CD8-positive, alpha-beta memory T cell (primary cell): ENCODE data around the gene NDUFAB1. TPM values are rescaled to one million over a fixed set of nuclear protein-coding genes. Genes with fewer than 3 reads are reported as not detected.
"Not testable (repeated sequence)": the region's sequence is repeated elsewhere in the genome, so short reads cannot be mapped to it uniquely, and the experiment has no call there.

Experiments used
- CTCF ChIA-PET: fragments of 350-600 bp; sonication (Branson Sonifier 250); formaldehyde crosslinking; loops from one replicate; lab custom pipeline; 2021; ENCODE audit warnings: antibody characterized with exemption; lab: Charles Lee
- POLR2A ChIA-PET: fragments of 350-600 bp; sonication (Branson Sonifier 250); formaldehyde crosslinking; loops from one replicate; lab custom pipeline; 2021; ENCODE audit warnings: antibody characterized with exemption; lab: Charles Lee
- DNase-seq, 5 donors: peaks; one replicate each; pipeline versions ENCODE4 v3.0.0 to v3.0.0-alpha.2; 2020 to 2022; ENCODE audit warnings: mixed read lengths in 1 of 5
- H3K27ac ChIP-seq: one replicate; pipeline ENCODE4 v1.7.0; 2013; ENCODE audit warnings: low read depth, mild to moderate bottlenecking, low read length, moderate library complexity
- H3K27me3 ChIP-seq: 2 replicates; pipeline ENCODE4 v1.7.0; 2013; ENCODE audit warnings: low read length, mild to moderate bottlenecking; ENCODE audit not compliant: insufficient read depth, poor library complexity, severe bottlenecking
- H3K36me3 ChIP-seq: 2 replicates; pipeline ENCODE4 v1.7.0; 2013; ENCODE audit warnings: mild to moderate bottlenecking, low read length, moderate library complexity; ENCODE audit not compliant: insufficient read depth
- H3K4me1 ChIP-seq: 2 replicates; pipeline ENCODE4 v1.7.0; 2013; ENCODE audit warnings: mild to moderate bottlenecking, low read length, moderate library complexity; ENCODE audit not compliant: insufficient read depth
- H3K4me3 ChIP-seq: 2 replicates; pipeline ENCODE4 v1.7.0; 2013; ENCODE audit warnings: mild to moderate bottlenecking, low read length
- H3K9me3 ChIP-seq: 2 replicates; pipeline ENCODE4 v1.7.0; 2013; ENCODE audit warnings: mild to moderate bottlenecking, low read length
- H3K27ac Mint-ChIP-seq, 8 donors: one replicate each; pipeline ENCODE4 v1.8.0; 2020 to 2021; ENCODE audit warnings: mixed read lengths in 8 of 8, mild to moderate bottlenecking in 6 of 8, inconsistent platforms in 3 of 8, moderate library complexity in 3 of 8
- H3K27me3 Mint-ChIP-seq, 2 donors: one replicate each; pipeline ENCODE4 v1.8.0; 2020 to 2021; ENCODE audit warnings: mixed read lengths in 2 of 2, mild to moderate bottlenecking in 1 of 2, moderate library complexity in 1 of 2
- H3K36me3 Mint-ChIP-seq, 3 donors: one replicate each; pipeline ENCODE4 v1.8.0; 2020 to 2021; ENCODE audit warnings: mixed read lengths in 3 of 3, inconsistent platforms in 1 of 3, mild to moderate bottlenecking in 1 of 3
- H3K4me1 Mint-ChIP-seq, 3 donors: one replicate each; pipeline ENCODE4 v1.8.0; 2020 to 2021; ENCODE audit warnings: mixed read lengths in 3 of 3, inconsistent platforms in 1 of 3, mild to moderate bottlenecking in 1 of 3
- H3K4me3 Mint-ChIP-seq, 7 donors: one replicate each; pipeline ENCODE4 v1.8.0; 2020 to 2021; ENCODE audit warnings: mixed read lengths in 7 of 7, mild to moderate bottlenecking in 6 of 7, moderate library complexity in 4 of 7, inconsistent platforms in 2 of 7
- H3K9me3 Mint-ChIP-seq, 5 donors: one replicate each; pipeline ENCODE4 v1.8.0; 2020 to 2022; ENCODE audit warnings: mixed read lengths in 5 of 5, mild to moderate bottlenecking in 3 of 5, moderate library complexity in 2 of 5, inconsistent platforms in 1 of 5
- polyA plus RNA-seq: library from polyadenylated mRNA; unstranded; fragments of 300-500 nt; fragmentation: Illumina TruSeq; gene quantifications from one replicate; pipeline ENCODE4 v1.2.3, GENCODE V29; 2021
- total RNA-seq, 2 experiments: library from RNA; stranded (reverse); gene quantifications; one replicate each; pipeline ENCODE4 v1.2.3, GENCODE V29; 2021

NDUFAB1 gene
- total and polyA plus RNA-seq, 3 experiments from 2014 or later, result 163 to 217 (median 167) TPM

- peak overlapping the region; percentile 92 for H3K27ac ChIP-seq
- H3K36me3 ChIP-seq, result peaks cover 22% of the 10 kb centered on the region
- Mint-ChIP-seq H3K36me3 (peaks cover 0 to 56% (median 4%) of the 10 kb centered on the region in 3 donors), H3K4me1 (peaks cover 30 to 54% (median 37%) of the 10 kb centered on the region in 3 donors), H3K27me3 (no peaks in the 10 kb centered on the region), H3K4me3 (peak overlapping the region; percentile 91 to 99 (median 94)), H3K9me3 (no peaks in the 10 kb centered on the region), H3K27ac (peak overlapping the region; percentile 37 to 99 (median 94))
- no peaks in the 10 kb centered on the region for H3K9me3 ChIP-seq
- POLR2A ChIA-PET, result interaction anchor here (0.6 to 1.4 kb wide), 4 partner anchors 39 to 1459 kb away, joined by 3 to 4 read pairs (median 4); no protein-coding TSS in a partner anchor
- DNase-seq, result peak in 2 of 5 donors; percentile 2 to 12
- H3K4me3 ChIP-seq, result peak overlapping the region; percentile 97
- H3K4me1 ChIP-seq, result peaks cover 26% of the 10 kb centered on the region
- H3K27me3 ChIP-seq, result no peaks in the 10 kb centered on the region
- CTCF ChIA-PET, result interaction anchor here (0.6 to 1.5 kb wide), 8 partner anchors 13 to 83 kb away, joined by 3 to 5 read pairs (median 3); partner anchors contain the start of genes DCTN5 and PALB2
Observed at GRCh38 chr16:23557779-23558702, 38.1 kb downstream of the NDUFAB1 start.

DNA sequence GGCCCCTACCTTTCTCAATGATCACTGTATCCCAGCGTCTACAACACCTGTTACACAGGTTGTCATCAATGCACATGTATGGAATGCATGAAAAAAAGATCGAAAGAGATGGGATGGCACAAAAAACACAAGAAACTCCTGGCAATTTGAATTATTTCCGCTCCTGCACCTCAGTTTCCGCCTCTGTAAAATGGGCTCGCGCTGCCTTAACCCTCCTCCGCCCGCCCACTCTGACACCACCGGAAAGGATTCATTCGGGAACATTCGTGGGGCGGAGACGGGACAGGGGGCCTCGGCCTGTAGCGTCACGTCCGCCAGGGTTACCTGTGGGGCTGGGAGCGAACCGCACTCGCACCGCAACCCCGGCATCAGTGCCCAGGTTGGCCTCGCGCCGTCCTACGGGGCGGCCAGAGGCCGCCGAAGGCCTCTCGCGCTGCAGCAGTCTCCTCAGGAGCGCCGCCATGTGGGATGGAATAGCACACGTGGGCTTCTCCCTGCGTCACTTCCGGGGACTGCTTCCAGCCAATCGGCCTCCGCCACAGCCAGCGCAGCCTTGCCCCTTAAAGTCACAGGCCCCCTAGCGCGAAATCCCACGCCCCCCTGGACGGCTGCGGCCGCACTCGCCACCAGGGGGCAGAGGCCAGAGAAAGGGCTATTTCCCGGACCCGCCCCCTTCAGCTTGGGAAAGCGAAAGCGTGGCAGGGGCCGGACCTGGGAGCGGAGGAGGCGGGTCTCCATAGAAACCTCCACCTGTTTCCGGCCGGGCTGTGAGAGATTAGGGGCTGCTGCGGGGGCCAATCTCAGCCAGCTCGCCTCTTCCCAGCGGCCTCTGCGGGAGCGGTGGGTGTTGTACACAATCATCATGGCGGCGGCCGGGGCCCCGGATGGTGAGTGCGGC, 39.0 kb downstream of the NDUFAB1 start, which contains the start of the genes EARS2 and UBFD1:
EARS2 (minus strand) TSS at position 470 of the 898 bp plus-strand sequence; CDS start at position 463, 7 bp downstream.
UBFD1 (plus strand) TSS at position 847 of the 898 bp plus-strand sequence; CDS start at position 863, 16 bp downstream.
- peak within 1 kb of the TSS; percentile 89 to 99 (median 96) for H3K27ac Mint-ChIP-seq
- ChIA-PET CTCF (interaction anchor here (0.9 to 1.5 kb wide), 5 partner anchors 18 to 84 kb away, joined by 3 to 5 read pairs (median 3); partner anchors contain the start of genes DCTN5 and PALB2), POLR2A (interaction anchor here (0.5 to 1.4 kb wide), 4 partner anchors 40 to 484 kb away, joined by 3 to 4 read pairs (median 4); no protein-coding TSS in a partner anchor)
- peak within 1 kb of the TSS; percentile 97 for H3K4me3 ChIP-seq
- H3K9me3 Mint-ChIP-seq, result no peaks in the 10 kb centered on the region
- peaks cover 0 to 52% (median 2%) of the 10 kb centered on the region in 3 donors for H3K36me3 Mint-ChIP-seq
- peaks cover 30 to 54% (median 37%) of the 10 kb centered on the region in 3 donors for H3K4me1 Mint-ChIP-seq
- H3K4me1 ChIP-seq, result peaks cover 26% of the 10 kb centered on the region
- DNase-seq, result peak; percentile 91 to 97 (median 97)
- H3K36me3 ChIP-seq, result peaks cover 13% of the 10 kb centered on the region
- peak within 1 kb of the TSS; percentile 91 to 99 (median 94) for H3K4me3 Mint-ChIP-seq
- peak within 1 kb of the TSS; percentile 92 for H3K27ac ChIP-seq
- no peaks in the 10 kb centered on the region for H3K27me3 Mint-ChIP-seq
- H3K27me3 ChIP-seq, result no peaks in the 10 kb centered on the region
- no peaks in the 10 kb centered on the region for H3K9me3 ChIP-seq

DNA sequence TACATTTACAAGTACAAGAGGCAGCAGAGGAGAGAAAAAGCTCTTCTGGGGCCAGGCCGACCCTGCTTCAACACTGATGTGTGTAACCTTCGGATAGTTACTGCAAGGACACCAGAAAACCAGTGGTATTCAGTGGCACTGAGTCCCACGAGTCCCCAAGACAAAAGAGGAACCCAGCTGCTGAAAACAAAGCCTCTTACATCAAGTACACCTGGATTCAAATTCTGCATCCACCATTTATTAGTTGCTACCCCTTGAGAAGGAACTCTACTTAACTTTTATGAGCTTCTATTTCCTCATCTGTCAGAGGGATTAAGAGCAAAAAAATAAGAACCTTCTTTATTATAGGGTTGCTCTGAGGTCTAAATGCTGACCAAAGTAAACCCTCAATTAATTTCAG, 41.6 kb downstream of the NDUFAB1 start:
- Mint-ChIP-seq H3K27ac (peak overlapping the region in 2 of 8 donors; percentile 27 to 72), H3K4me1 (peaks cover 22 to 33% (median 27%) of the 10 kb centered on the region in 3 donors), H3K4me3 (peak overlapping the region in 1 of 7 donors; percentile 30), H3K27me3 (no peaks in the 10 kb centered on the region), H3K9me3 (no peaks in the 10 kb centered on the region), H3K36me3 (peaks cover 0 to 49% (median 8%) of the 10 kb centered on the region in 3 donors)
- POLR2A ChIA-PET, result interaction anchor here (0.5 kb wide), 1 partner anchor 67 kb away, joined by 3 read pairs; no protein-coding TSS in a partner anchor
- Histone ChIP-seq H3K27me3 (no peaks in the 10 kb centered on the region), H3K27ac (no peak overlapping the region), H3K4me3 (no peak overlapping the region), H3K4me1 (peaks cover 26% of the 10 kb centered on the region), H3K9me3 (no peaks in the 10 kb centered on the region), H3K36me3 (peaks cover 15% of the 10 kb centered on the region)
- CTCF ChIA-PET, result interaction anchor here (1.1 to 1.2 kb wide), 2 partner anchors 13 to 119 kb away, joined by 3 to 4 read pairs; no protein-coding TSS in a partner anchor
- DNase-seq, result no peak

DNA sequence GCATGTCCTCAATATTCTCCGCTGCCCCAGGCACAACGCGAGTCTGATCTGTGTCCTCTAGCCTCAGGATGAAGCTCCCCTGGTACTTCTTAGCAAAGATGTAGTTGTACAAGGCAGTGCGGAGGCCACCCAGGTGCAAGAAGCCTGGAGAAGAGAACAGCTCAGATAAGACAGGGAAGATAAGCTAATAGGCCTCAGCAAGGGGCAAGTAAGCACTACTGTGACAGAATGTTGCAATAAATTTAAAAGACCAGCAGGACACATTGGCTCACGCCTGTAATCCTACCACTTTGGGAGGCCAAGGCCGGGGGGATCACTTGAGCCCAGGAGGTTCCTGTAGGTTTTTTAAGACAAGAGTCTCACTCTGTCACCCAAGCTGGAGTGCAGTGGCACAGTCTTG, 44.0 kb downstream of the NDUFAB1 start:
- H3K27me3 ChIP-seq, result no peaks in the 10 kb centered on the region
- Mint-ChIP-seq H3K27ac (no peak overlapping the region), H3K9me3 (no peaks in the 10 kb centered on the region), H3K27me3 (no peaks in the 10 kb centered on the region), H3K4me1 (peaks cover 8 to 20% (median 17%) of the 10 kb centered on the region in 3 donors), H3K36me3 (peaks cover 1 to 56% (median 8%) of the 10 kb centered on the region in 3 donors), H3K4me3 (no peak overlapping the region)
- H3K4me1 ChIP-seq, result peaks cover 11% of the 10 kb centered on the region
- peaks cover 17% of the 10 kb centered on the region for H3K36me3 ChIP-seq
- ChIA-PET POLR2A (no interaction called here), CTCF (no interaction called here)
- no peaks in the 10 kb centered on the region for H3K9me3 ChIP-seq
- DNase-seq, result peak in 1 of 5 donors; percentile 8
- H3K27ac ChIP-seq, result no peak overlapping the region
- H3K4me3 ChIP-seq, result no peak overlapping the region

DNA sequence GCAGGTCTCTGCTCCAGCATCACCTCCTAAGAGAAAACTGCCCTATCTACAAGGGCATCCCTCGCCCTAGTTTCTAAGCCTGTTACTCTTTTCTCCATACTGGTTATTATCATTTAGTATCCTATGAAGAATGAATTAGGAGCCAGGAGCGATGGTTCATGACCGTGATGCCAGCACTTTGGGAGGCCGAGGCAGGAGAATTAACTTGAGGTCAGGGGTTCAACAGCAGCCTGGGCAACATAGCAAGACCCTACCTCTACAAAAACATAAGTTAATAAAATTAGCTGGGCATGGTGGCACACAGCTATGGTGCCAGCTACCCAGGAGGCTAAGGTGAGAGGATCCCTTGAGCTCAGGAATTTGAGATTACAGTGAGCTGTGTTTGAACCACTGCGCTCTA, 46.2 kb downstream of the NDUFAB1 start:
- Histone ChIP-seq H3K9me3 (no peaks in the 10 kb centered on the region), H3K27ac (no peak overlapping the region), H3K27me3 (no peaks in the 10 kb centered on the region), H3K4me1 (no peaks in the 10 kb centered on the region), H3K4me3 (no peak overlapping the region), H3K36me3 (peaks cover 22% of the 10 kb centered on the region)
- Mint-ChIP-seq H3K4me1 (peaks cover 0 to 4% (median 3%) of the 10 kb centered on the region in 3 donors), H3K27ac (peak overlapping the region in 1 of 8 donors; percentile 46), H3K4me3 (no peak overlapping the region), H3K27me3 (no peaks in the 10 kb centered on the region), H3K36me3 (peaks cover 4 to 74% (median 13%) of the 10 kb centered on the region in 3 donors), H3K9me3 (no peaks in the 10 kb centered on the region)
- ChIA-PET CTCF (interaction anchor here (0.7 kb wide), 2 partner anchors 420 to 1978 kb away, joined by 3 read pairs; no protein-coding TSS in a partner anchor), POLR2A (interaction anchor here (0.6 kb wide), 1 partner anchor 67 kb away, joined by 3 read pairs; no protein-coding TSS in a partner anchor)
- DNase-seq, result no peak

GRCh38 chr16:23544436-23544835, 51.7 kb downstream of the NDUFAB1 start:
- H3K4me1 ChIP-seq, result no peaks in the 10 kb centered on the region
- H3K36me3 ChIP-seq, result peaks cover 18% of the 10 kb centered on the region
- Mint-ChIP-seq H3K27ac (no peak overlapping the region), H3K4me1 (no peaks in the 10 kb centered on the region), H3K36me3 (peaks cover 4 to 76% (median 8%) of the 10 kb centered on the region in 3 donors), H3K9me3 (no peaks in the 10 kb centered on the region), H3K27me3 (no peaks in the 10 kb centered on the region), H3K4me3 (no peak overlapping the region)
- H3K9me3 ChIP-seq, result no peaks in the 10 kb centered on the region
- H3K27ac ChIP-seq, result no peak overlapping the region
- ChIA-PET POLR2A (no interaction called here), CTCF (interaction anchor here (1.8 kb wide), 1 partner anchor 10 kb away, joined by 5 read pairs; no protein-coding TSS in a partner anchor)
- H3K4me3 ChIP-seq, result no peak overlapping the region
- DNase-seq, result no peak
- H3K27me3 ChIP-seq, result no peaks in the 10 kb centered on the region

- DNase-seq, H3K4me3 ChIP-seq, H3K27ac ChIP-seq, H3K4me3 Mint-ChIP-seq, POLR2A ChIA-PET, H3K9me3 ChIP-seq, H3K36me3 ChIP-seq, H3K27me3 Mint-ChIP-seq, H3K9me3 Mint-ChIP-seq, H3K4me1 ChIP-seq, H3K27me3 ChIP-seq, H3K27ac Mint-ChIP-seq, H3K4me1 Mint-ChIP-seq: not testable (repeated sequence)
- CTCF ChIA-PET, result interaction anchor here (0.6 to 1.4 kb wide), 5 partner anchors 14 to 66 kb away, joined by 3 to 4 read pairs (median 3); no protein-coding TSS in a partner anchor
- peaks cover 0 to 73% (median 3%) of the 10 kb centered on the region in 3 donors for H3K36me3 Mint-ChIP-seq
Observed at GRCh38 chr16:23540817-23541178, 55.3 kb downstream of the NDUFAB1 start.
